SK-N-SH (cell line): ENCODE data around the gene DIP2A.
"Not testable (repeated sequence)": the region's sequence is repeated elsewhere in the genome, so short reads cannot be mapped to it uniquely, and the experiment has no call there.

Experiments used
- EP300 ChIP-seq, 2 experiments: IDR thresholded peaks; 2 replicates each; pipeline versions ENCODE4 v1.4.0 to v1.6.1; 2012; ENCODE audit warnings: borderline replicate concordance in 1 of 2, low read depth in 1 of 2, low read length in 1 of 2
- EZH2phosphoT487 ChIP-seq: fragments of 200-600 bp; sonication (generic); IDR thresholded peaks from 2 replicates; pipeline ENCODE4 v1.6.1; 2017; ENCODE audit warnings: low read depth, mixed run types, mild to moderate bottlenecking, antibody characterized with exemption, moderate library complexity, borderline replicate concordance
- FOXM1 ChIP-seq: IDR thresholded peaks from 2 replicates; pipeline ENCODE4 v1.4.0; 2012; ENCODE audit warnings: low read depth, mild to moderate bottlenecking
- GABPA ChIP-seq: IDR thresholded peaks from 2 replicates; pipeline ENCODE4 v1.4.0; 2012; ENCODE audit warnings: low read depth, mild to moderate bottlenecking
- GATA2 ChIP-seq: sonication (generic); formaldehyde crosslinking; IDR thresholded peaks from 2 replicates; pipeline ENCODE4 v1.5.0; 2020; ENCODE audit warnings: mild to moderate bottlenecking, missing genetic modification reagents
- MAX ChIP-seq: IDR thresholded peaks from 2 replicates; pipeline ENCODE4 v1.4.0; 2012; ENCODE audit warnings: low read depth
- YY1 ChIP-seq: IDR thresholded peaks from 2 replicates; pipeline ENCODE4 v1.4.0; 2012; ENCODE audit warnings: low read depth, mild to moderate bottlenecking
- ZBTB33 ChIP-seq: IDR thresholded peaks from 2 replicates; pipeline ENCODE4 v1.4.0; 2012; ENCODE audit warnings: low read depth, borderline replicate concordance
- TF ChIP-seq, protein P1 (sequence below): fragments of 200-600 bp; sonication (generic); IDR thresholded peaks from 2 replicates; pipeline ENCODE4 v1.6.1; 2017; ENCODE audit warnings: antibody characterized with exemption, mild to moderate bottlenecking, moderate library complexity

DNA sequence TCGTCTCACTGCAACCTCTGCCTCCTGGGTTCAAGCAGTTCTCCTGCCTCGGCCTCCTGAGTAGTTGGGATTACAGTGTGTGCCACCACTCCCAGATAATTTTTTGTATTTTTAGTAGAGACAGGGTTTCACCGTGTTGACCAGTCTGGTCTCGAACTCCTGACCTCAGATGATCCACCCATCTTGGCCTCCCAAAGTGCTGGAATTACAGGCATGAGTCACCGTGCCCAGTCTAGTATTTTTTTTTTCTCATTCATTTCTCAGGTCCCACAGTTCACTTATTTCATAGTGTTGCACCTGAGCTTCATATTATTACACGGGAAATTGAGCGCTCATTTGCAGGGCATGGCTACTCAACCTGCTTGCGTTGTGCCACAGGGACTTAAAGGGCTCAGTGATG is 68.7 kb downstream of the DIP2A start:
- TF ChIP-seq FOXM1; EZH2phosphoT487; GATA2; MAX; GABPA; YY1; EP300 (IDR thresholded peaks at IDR 0.05; ENCODE audit: borderline replicate concordance in 1 of 2, low read depth in 1 of 2, low read length in 1 of 2); ZBTB33: not testable (repeated sequence)
- TF ChIP-seq, protein P1, sequence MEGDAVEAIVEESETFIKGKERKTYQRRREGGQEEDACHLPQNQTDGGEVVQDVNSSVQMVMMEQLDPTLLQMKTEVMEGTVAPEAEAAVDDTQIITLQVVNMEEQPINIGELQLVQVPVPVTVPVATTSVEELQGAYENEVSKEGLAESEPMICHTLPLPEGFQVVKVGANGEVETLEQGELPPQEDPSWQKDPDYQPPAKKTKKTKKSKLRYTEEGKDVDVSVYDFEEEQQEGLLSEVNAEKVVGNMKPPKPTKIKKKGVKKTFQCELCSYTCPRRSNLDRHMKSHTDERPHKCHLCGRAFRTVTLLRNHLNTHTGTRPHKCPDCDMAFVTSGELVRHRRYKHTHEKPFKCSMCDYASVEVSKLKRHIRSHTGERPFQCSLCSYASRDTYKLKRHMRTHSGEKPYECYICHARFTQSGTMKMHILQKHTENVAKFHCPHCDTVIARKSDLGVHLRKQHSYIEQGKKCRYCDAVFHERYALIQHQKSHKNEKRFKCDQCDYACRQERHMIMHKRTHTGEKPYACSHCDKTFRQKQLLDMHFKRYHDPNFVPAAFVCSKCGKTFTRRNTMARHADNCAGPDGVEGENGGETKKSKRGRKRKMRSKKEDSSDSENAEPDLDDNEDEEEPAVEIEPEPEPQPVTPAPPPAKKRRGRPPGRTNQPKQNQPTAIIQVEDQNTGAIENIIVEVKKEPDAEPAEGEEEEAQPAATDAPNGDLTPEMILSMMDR: not testable (repeated sequence)
